Activated CD8-positive, alpha-beta memory T cell treated with anti-CD3 and anti-CD28 coated beads for 48 hours (primary cell): ENCODE measurements around the gene IL1RAPL2.
"Not testable (repeated sequence)": the region's sequence is repeated elsewhere in the genome, so short reads cannot be mapped to it uniquely, and the experiment has no call there.

Experiments used
- DNase-seq, 3 experiments: peaks; one replicate each; pipeline ENCODE4 v3.0.0-alpha.2; 2020; ENCODE audit warnings: low read depth in 2 of 3, low spot score in 2 of 3

The IL1RAPL2 gene

DNA sequence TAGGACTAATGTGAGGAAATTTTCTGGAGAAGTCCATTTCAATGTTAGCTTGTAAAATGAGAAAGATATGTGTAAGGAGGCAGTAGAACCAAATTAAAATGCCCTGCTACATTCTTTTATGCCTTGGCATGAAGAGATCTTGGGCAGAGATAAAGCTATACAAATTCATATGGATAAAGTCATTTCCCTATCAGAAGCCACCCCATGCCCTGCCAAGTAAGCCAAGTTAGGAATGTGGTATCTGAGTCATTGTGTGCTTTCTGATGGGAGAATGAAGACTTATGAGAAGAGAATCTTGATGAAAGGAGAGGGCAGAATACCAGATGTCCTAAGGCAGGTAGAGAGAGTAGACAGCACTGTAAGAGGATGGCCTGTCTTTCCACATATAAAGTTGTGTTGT lies 570.8 kb downstream of the IL1RAPL2 start:
- DNase-seq = no peak

DNA sequence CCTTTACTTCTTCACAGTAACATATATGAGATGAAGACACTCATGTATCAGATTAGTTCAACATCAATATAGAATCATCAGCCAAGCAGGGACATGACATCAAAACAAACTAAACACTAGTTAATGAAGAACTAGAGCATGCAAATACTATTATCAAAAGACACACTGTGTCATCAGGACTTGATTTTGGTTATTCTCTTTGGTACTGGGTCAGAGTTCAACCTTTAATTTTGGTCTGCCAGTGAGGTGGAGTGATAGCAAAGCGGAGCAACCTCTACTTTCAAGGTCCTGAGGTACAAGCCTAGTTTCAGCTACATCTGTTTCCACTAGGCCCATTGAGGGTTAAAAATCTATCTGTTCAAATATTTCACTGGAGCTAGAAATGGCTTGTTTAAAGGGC lies 584.0 kb downstream of the IL1RAPL2 start:
- no peak for DNase-seq

- DNase-seq = no peak
These were observed 584.6 kb downstream of the IL1RAPL2 start for GRCh38 chrX:105150557-105150956.

DNA sequence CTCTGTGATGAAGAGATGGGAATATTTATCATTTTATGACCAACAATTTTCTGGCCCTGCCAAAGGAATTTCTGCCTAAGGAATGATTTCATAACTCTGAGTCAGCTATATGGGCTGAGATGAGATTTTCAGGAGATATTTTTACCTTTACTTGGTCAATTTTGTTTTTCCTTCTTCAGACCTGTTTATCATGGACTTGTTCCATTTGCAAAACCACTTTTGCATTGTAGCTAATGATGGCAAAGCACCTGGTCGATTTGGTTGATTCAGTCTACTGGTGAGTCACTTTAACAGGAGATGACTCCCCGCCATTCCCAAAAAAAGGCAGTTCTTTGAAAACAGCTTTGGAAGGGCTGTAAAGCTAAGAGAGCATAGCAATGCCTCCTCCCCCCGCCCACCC lies 601.2 kb downstream of the IL1RAPL2 start:
- no peak for DNase-seq

- no peak for DNase-seq
These were observed 602.6 kb downstream of the IL1RAPL2 start for GRCh38 chrX:105168577-105168976.

- no peak for DNase-seq
These were observed 607.1 kb downstream of the IL1RAPL2 start for GRCh38 chrX:105173071-105173470.

DNA sequence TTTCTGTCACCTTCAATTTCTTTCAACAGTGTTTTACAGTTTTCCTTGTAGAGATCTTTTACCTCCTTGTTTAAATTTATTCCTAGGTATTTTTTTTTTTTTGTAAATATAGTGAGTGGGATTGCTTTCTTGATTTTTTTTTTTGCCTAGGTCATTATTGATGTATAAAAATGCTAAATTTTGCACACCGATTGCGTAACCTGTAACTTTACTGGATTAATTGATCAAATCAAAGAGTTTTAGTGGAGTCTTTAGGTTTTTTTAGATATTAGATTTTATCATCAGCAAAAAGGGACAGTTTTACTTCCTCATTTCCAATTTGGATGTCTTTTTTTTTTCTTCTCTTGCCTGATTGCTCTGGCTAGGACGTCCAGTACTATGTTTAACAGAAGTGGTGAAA lies 613.6 kb downstream of the IL1RAPL2 start:
- no peak for DNase-seq

DNA sequence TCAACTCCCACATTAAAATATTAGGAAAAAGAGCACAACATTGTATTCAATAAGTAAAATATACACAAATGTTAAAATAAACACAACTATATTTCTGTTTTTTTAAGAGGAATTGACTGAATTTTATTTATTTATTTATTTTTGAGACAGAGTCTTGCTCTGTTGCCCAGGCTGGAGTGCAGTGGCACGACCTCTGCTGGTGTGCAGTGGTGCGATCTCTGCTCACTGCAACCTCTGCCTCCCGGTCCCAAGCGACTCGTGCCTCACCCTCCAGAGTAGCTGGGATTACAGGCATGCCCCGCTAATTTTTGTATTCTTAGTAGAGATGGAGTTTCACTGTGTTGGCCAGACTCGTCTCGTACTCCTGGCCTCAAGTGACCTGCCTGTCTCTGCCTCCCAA lies 623.1 kb downstream of the IL1RAPL2 start:
- DNase-seq = no peak

GRCh38 chrX:105190252-105190853 lies 624.4 kb downstream of the IL1RAPL2 start:
- DNase-seq = no peak

- no peak for DNase-seq
These were observed 625.9 kb downstream of the IL1RAPL2 start for GRCh38 chrX:105191878-105192277.

- no peak for DNase-seq
These were observed 643.4 kb downstream of the IL1RAPL2 start for GRCh38 chrX:105209406-105209805.

DNA sequence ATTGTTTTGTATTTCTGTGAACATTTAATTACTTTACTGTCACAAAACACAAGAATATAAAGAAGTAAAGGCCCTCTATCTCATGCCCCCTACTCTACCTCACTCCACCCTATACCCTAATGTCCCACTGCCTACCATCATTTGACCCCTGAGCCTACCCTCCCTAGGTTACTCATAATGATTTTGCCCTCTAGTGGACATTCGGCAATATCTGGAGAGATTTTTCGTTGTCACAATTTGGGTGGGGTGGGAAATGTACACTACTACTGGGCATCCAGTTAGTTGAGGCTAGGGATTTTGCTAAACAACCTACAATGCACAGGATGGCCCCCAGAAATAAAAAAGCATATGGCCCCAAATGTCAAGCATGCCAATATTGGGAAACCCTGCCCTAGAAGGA lies 644.3 kb downstream of the IL1RAPL2 start:
- no peak for DNase-seq

GRCh38 chrX:105211066-105211575 lies 645.1 kb downstream of the IL1RAPL2 start:
- no peak for DNase-seq

GRCh38 chrX:105219454-105220401 lies 653.7 kb downstream of the IL1RAPL2 start:
- DNase-seq = no peak

DNA sequence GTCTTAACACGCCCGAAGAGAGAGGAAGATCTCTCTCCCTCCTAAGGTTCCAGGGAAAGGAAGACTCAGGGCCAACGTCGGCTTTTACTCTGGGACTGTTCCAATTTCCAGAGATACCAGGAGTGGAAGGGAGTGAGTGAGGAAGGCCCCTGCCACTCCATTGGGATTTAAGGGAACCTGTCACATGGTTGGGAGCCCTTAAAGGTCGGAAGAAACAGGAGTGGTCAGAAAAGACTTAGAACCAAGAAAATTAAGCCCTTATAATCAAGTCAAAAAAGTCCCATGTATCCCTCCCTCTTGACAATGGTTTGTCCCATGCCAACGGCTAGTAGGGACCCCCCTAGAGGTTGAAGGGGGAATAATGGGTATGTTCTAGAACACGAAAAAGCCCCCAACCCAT lies 654.6 kb downstream of the IL1RAPL2 start, which contains the start of gene TEX13A:
Gene TEX13A, minus strand, starts transcription at position 59 of the 400 bp plus-strand sequence. CDS start 297 bp downstream, outside the sequence.
- no peak for DNase-seq

DNA sequence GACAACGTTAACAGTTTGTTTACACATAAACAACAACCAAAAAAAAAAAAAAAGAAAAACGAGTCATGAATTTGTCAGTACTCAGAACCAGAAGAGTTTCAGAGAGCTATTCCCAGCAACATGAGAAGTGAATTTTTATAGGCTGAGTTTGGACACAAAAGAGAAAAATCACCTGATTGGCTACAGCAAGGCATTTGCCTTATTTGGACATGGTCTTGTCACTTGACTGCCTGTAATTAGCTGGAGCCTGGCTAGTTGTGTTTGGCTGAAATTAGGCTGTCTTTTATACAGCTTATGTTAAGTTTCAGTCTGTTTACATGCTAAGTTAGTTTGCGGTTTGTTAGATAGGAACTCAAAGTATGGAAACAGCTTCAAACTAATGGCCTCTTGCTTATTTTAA lies 655.4 kb downstream of the IL1RAPL2 start:
- DNase-seq = no peak

DNA sequence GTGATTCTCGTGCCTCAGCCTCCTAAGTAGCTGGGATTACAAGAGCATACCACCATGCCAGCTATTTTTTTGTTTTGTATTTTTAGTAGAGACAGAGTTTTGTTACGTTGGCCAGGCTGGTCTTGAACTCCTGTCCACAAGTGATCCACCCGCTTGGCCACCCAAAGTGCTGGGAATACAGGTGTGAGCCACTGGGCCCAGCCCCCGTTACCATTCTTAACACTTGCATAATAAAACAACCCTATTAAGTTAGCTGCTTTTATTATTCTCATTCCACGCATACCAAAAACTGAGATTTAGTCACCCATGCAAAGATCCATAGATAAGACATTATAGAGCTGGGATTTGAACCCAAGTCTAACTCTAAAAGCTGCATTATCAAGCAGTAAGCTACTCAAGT lies 660.5 kb downstream of the IL1RAPL2 start:
- DNase-seq = no peak

GRCh38 chrX:105228602-105229001 lies 662.6 kb downstream of the IL1RAPL2 start:
- no peak for DNase-seq

DNA sequence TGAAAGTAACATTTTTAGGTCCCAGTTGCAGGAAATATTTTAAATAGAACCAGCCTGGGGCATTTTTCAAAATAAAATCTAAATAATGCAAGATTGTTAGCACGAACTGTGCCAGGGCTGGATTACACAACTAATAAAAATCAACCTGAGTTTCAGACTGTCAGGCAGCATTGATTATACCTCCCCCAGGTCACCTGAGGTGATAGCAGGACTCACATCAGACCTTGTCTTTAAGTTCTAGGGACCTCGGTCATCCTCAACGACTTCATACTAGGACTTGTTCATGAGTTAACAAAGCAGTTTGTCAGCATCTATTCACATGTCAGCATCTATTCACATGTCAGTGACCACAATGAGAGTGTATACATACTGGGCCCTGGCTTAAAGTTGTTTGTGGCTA lies 663.1 kb downstream of the IL1RAPL2 start:
- DNase-seq = no peak

GRCh38 chrX:105237407-105237806 lies 671.4 kb downstream of the IL1RAPL2 start:
- DNase-seq = not testable (repeated sequence)

DNA sequence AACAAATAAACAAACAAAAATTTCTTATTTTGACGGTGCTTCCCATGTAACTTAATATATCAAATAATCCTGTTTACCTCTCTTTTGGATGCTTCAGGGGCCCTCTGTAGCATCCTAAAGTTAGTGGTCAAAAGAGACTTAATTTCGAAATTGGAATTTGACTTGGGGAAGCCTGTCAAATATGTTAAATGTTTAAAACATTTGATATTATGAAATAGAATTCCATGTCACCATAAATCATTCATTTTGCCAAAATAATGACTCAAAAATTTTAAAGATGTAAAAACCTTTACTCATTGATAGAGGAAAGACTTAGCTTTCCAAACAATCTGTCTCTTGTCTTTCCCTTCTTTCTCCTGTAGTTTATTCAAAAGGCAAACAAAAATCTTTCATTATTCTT lies 675.1 kb downstream of the IL1RAPL2 start:
- DNase-seq = no peak
